DOHH2 (cell line): ENCODE results near the gene SEMA6C.

Experiments used
- H3F3A ChIP-seq: fragments of 200-600 bp; sonication (generic), shearing (Covaris generic); 2 replicates; pipeline ENCODE4 v1.6.0; 2016; ENCODE audit warnings: antibody characterized with exemption, mild to moderate bottlenecking; ENCODE audit not compliant: control insufficient read depth, insufficient read depth
- H3K27ac ChIP-seq: fragments of 200-600 bp; sonication (generic); 2 replicates; pipeline ENCODE4 v1.5.1; 2014; ENCODE audit warnings: low read depth, mild to moderate bottlenecking, low read length, moderate library complexity
- H3K27me3 ChIP-seq: fragments of 200-600 bp; sonication (generic); 2 replicates; pipeline ENCODE4 v1.6.1; 2014; ENCODE audit warnings: mild to moderate bottlenecking, low read length, mixed read lengths; ENCODE audit not compliant: control insufficient read depth
- H3K36me3 ChIP-seq: fragments of 200-600 bp; sonication (generic); 2 replicates; pipeline ENCODE4 v1.6.1; 2014; ENCODE audit warnings: mild to moderate bottlenecking, low read length, moderate library complexity, mixed read lengths; ENCODE audit not compliant: control insufficient read depth
- H3K4me1 ChIP-seq: fragments of 200-600 bp; sonication (generic); 2 replicates; pipeline ENCODE4 v1.6.1; 2014; ENCODE audit warnings: mild to moderate bottlenecking, low read length, mixed read lengths; ENCODE audit not compliant: control insufficient read depth
- H3K4me2 ChIP-seq: fragments of 200-600 bp; sonication (generic); 2 replicates; pipeline ENCODE4 v1.6.0; 2014; ENCODE audit warnings: mild to moderate bottlenecking, low read length, moderate library complexity
- H3K4me3 ChIP-seq: fragments of 200-600 bp; sonication (generic); 2 replicates; pipeline ENCODE4 v1.5.1; 2014; ENCODE audit warnings: mild to moderate bottlenecking, low read length, mixed read lengths
- H3K79me2 ChIP-seq: fragments of 200-600 bp; sonication (generic); 2 replicates; pipeline ENCODE4 v1.6.1; 2014; ENCODE audit warnings: mild to moderate bottlenecking, low read length, mixed read lengths; ENCODE audit not compliant: control insufficient read depth
- H3K9me2 ChIP-seq: fragments of 200-600 bp; sonication (generic); replicated peaks from 2 replicates; pipeline ENCODE4 v1.6.1; 2014; ENCODE audit warnings: mild to moderate bottlenecking, low read length, mixed read lengths; ENCODE audit not compliant: control insufficient read depth
- H3K9me3 ChIP-seq: fragments of 200-600 bp; sonication (generic); 2 replicates; pipeline ENCODE4 v1.6.1; 2014; ENCODE audit warnings: antibody characterized with exemption, low read length, mixed read lengths; ENCODE audit not compliant: control insufficient read depth, insufficient read depth
- H4K20me1 ChIP-seq: fragments of 200-600 bp; sonication (generic); 2 replicates; pipeline ENCODE4 v1.6.0; 2014; ENCODE audit warnings: low read depth, mild to moderate bottlenecking, antibody characterized with exemption, low read length, moderate library complexity; ENCODE audit not compliant: control insufficient read depth, insufficient read depth
- CTCF ChIP-seq: fragments of 200-600 bp; sonication (generic); IDR thresholded peaks from one replicate; pipeline ENCODE4 v1.5.1; 2014; ENCODE audit warnings: antibody characterized with exemption, mild to moderate bottlenecking, low read depth, low read length; ENCODE audit not compliant: poor library complexity, severe bottlenecking
- EZH2phosphoT487 ChIP-seq: fragments of 200-600 bp; sonication (generic); IDR thresholded peaks from 2 replicates; pipeline ENCODE4 v1.6.1; 2017; ENCODE audit warnings: borderline replicate concordance, mild to moderate bottlenecking, antibody characterized with exemption, low read length, moderate library complexity, mixed read lengths

Gene SEMA6C

GRCh38 chr1:151167116-151167515 lies 20.7 kb upstream of the SEMA6C start:
- Histone ChIP-seq H3F3A (0 out of 2 replicates have a peak, but pooled peaks cover 6% of the 10 kb centered on the region), H3K4me1 (peaks cover 23% of the 10 kb centered on the region), H3K4me3 (peak overlapping the region; percentile 91), H3K27ac (no peak overlapping the region), H3K36me3 (peaks cover 50% of the 10 kb centered on the region), H3K9me2 (no peaks in the 10 kb centered on the region), H3K4me2 (peak overlapping the region; percentile 84), H3K9me3 (no peaks in the 10 kb centered on the region), H3K27me3 (no peaks in the 10 kb centered on the region), H4K20me1 (no peaks in the 10 kb centered on the region), H3K79me2 (peaks cover 31% of the 10 kb centered on the region)
- no peak for TF ChIP-seq CTCF
- no peak for TF ChIP-seq EZH2phosphoT487

DNA sequence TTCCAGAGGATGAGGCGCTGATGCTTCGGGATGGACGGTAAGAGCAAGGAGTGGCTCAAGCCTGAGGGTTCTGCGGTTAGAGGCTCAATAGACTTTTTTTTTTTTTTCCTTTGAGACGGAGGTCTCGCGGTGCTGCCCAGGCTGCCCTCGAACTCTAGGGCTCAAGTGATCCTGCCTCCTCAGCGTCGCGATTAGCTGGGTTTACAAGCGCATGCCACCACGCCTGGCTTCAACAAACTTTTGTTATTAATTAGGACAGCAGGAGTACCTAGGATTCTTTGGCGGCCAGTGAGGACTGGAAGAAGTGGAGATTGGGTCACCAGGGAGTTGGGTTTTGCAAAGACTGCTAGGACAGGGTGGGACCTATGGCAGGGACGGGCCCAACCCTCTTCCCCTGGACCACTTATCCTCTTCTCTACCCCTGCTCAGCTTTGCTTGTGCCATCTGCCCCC lies 20.1 kb upstream of the SEMA6C start:
- H3K27ac ChIP-seq: peak overlapping the region; percentile 45; the same call in 1 of the 2 replicates

DNA sequence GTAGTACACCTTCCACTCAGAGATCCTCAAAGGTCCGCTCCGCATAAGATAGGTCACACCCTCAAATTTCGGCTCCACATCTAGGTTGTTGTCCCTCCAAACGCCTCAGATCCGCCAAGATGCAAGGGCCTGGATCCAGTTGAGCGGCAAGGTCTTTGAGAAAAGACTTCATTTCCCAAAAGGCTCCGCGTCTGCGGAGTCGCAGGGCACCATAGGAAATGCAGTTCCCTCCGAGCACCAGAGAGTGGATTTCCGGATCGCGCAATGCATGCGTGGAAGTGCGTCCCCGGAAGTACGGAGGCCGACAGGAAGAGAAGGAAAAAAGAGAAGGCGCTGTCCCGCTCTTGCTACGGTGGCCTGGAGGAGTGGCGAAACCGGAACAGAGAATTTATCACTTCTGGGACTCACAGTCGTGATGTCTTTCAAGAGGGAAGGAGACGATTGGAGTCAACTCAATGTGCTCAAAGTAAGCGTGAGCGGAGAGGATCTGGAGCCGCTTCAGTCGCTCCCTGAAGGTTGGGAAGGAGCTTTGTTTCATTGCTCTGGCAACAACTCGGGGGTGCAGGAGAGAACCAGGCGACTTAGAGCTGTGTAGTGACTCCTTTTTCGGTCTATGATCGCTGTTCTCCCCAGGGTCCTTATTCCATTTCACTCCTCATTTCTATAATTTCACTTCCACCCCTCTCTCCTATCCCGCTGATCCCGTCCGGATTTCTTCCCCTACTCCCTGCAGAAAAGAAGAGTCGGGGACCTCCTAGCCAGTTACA lies 19.5 kb upstream of the SEMA6C start, which contains the start of the genes LYSMD1 and SCNM1:
Gene LYSMD1, minus strand, starts transcription at position 165 of the 767 bp plus-strand sequence. CDS start 644 bp downstream, outside the sequence.
Gene SCNM1, plus strand, starts transcription at position 407 of the 767 bp plus-strand sequence. Its CDS starts 9 bp downstream, at position 416.
- Histone ChIP-seq H3K27ac (peak within 1 kb of the TSS; percentile 45; the same call in 1 of the 2 replicates), H3K4me3 (peak within 1 kb of the TSS; percentile 91), H3K36me3 (peaks cover 43% of the 10 kb centered on the region), H3K79me2 (peaks cover 31% of the 10 kb centered on the region), H3K9me2 (no peaks in the 10 kb centered on the region), H3K4me1 (peaks cover 23% of the 10 kb centered on the region), H3K4me2 (peak within 1 kb of the TSS; percentile 84), H4K20me1 (no peaks in the 10 kb centered on the region), H3K27me3 (no peaks in the 10 kb centered on the region), H3K9me3 (no peaks in the 10 kb centered on the region), H3F3A (peaks cover 11% of the 10 kb centered on the region; the same call in 1 of the 2 replicates)
- TF ChIP-seq CTCF (no peak), EZH2phosphoT487 (no peak)

More for the DNA sequence above, 20.1 kb upstream of the SEMA6C start:
- Histone ChIP-seq H3F3A (peaks cover 10% of the 10 kb centered on the region; the same call in 1 of the 2 replicates), H3K36me3 (peaks cover 49% of the 10 kb centered on the region), H3K4me2 (peak overlapping the region; percentile 84), H3K4me3 (peak overlapping the region; percentile 91), H3K9me2 (no peaks in the 10 kb centered on the region), H3K4me1 (peaks cover 23% of the 10 kb centered on the region), H4K20me1 (no peaks in the 10 kb centered on the region), H3K27me3 (no peaks in the 10 kb centered on the region), H3K9me3 (no peaks in the 10 kb centered on the region), H3K79me2 (peaks cover 31% of the 10 kb centered on the region)
- TF ChIP-seq CTCF (no peak), EZH2phosphoT487 (no peak)
